SW480 (cell line): Measurements from ENCODE around the gene OR52H1.
"Not testable (repeated sequence)": the region's sequence is repeated elsewhere in the genome, so short reads cannot be mapped to it uniquely, and the experiment has no call there.

ENCODE experiments used
- DNase-seq: peaks from one replicate; pipeline ENCODE4 v3.0.0-alpha.2; 2016; ENCODE audit warnings: low spot score

The OR52H1 gene

GRCh38 chr11:5548440-5548839 is at the start of gene OR52H1:
Gene OR52H1 (minus strand): TSS chr11:5548540. CDS start chr11:5545505, 3,035 bp downstream.
- no peak for DNase-seq

DNA sequence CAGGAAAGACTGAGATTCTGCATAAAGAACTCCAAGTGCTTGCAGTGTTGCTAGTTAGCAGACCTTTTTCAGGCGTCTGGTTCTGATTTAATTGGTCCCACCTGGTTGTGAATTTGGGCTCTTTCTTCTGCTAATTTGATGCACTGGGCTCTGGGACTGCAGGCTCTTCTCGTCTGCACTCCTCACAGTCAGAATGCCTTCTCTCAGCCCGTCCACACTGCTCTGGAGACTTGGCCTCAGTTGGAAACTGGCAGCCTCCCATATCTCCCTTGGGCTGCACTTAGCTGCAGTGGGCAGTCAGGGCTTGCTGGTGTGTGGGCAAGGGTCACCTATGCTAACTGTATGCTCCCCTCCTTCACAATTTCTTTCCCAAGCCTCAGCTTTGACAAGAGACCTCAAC is 49.6 kb upstream of the OR52H1 start:
- no peak for DNase-seq

DNA sequence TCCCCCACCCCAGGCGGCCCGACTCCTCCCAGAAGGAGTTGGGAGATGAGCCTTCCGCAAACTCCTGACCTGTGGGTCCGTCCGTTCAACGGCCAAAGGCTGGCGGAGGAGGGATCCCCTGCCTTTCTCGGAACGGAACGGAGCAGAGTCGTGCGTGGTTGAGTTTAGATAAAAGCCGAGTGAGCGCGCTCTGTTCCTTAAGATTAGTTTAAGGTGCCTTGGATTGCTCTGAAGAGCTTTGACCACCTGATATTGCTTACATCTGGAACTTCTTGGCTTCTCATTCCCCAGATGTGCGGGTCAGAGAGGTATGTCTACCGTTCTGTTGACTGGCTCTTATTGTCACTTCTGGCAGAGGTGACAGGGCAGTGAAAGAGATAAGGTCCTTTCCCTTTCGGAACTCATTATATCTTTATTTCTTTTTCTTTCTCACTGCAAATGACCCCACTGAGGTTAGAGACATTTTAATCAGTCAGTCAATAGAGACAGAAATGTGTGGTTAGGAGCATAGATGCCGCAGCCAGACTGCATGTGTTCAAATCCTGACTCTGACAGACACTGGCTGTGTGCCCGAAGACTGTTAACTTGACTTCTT is 48.4 kb upstream of the OR52H1 start, which contains the start of gene TRIM6:
Gene TRIM6 (plus strand): TSS at position 31 of the 595 bp plus-strand sequence. CDS start 261 bp downstream, at position 292.
- no peak for DNase-seq

DNA sequence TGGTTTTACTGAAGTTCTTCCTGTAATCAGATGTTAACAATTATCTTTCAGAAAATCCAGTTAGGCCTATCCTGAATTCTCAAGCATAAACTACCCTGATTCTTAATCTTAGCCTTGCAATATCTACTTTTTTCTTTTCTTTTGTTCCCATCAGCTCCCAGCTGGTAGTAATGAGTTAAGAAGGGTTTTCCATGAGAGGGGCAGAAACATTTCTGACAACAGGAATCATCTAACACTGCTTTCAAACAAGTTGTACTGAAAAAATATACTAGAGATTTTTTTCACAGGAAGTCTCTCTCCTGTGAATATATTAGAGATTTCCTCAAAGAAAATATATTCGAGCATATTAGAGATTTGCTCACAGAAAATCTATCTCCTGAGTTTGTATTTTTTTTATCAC is 44.8 kb upstream of the OR52H1 start:
- no peak for DNase-seq

DNA sequence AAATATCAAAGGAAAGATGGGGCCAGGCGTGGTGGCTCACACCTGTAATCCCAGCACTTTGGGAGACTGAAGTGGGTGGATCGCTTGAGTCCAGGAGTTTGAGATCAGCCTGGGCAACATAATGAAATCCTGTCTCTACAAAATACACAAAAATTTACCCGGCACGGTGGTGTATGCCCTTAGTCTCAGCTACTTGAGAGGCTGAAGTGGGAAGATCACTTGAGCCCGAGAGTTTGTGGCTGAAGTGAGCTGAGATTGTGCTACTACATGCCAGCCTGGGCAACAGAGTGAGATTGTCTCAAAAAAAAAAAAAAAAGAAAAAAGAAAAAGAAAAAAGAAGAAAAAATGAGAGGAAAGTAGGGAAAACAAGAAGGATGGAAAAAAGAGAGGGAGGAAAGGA is 44.3 kb upstream of the OR52H1 start:
- DNase-seq: no peak

GRCh38 chr11:5591613-5592012 is 43.3 kb upstream of the OR52H1 start:
- DNase-seq: no peak

GRCh38 chr11:5589906-5590305 is 41.6 kb upstream of the OR52H1 start:
- not testable (repeated sequence) for DNase-seq

DNA sequence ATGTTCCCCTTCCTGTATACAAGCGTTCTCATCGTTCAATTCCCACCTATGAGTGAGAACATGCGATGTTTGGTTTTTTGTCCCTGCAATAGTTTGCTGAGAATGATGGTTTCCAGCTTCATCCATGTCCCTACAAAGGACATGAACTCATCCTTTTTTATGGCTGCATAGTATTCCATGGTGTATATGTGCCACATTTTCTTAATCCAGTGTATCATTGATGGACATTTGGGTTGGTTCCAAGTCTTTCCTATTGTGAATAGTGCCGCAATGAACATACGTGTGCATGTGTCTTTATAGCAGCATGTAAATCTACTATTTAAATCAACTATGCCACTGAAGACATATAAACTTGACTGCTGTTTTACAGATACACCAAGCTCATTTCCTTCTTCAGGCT is 36.1 kb upstream of the OR52H1 start:
- not testable (repeated sequence) for DNase-seq

- no peak for DNase-seq
These were observed 32.7 kb upstream of the OR52H1 start for GRCh38 chr11:5581014-5581413.

GRCh38 chr11:5580577-5580976 is 32.2 kb upstream of the OR52H1 start, which contains the start of gene OR52B6:
Gene OR52B6 (plus strand): TSS chr11:5580877. CDS start chr11:5580877, 0 bp downstream.
- DNase-seq: no peak

GRCh38 chr11:5577101-5577500 is 28.8 kb upstream of the OR52H1 start:
- no peak for DNase-seq

GRCh38 chr11:5575152-5575551 is 26.8 kb upstream of the OR52H1 start:
- no peak for DNase-seq

DNA sequence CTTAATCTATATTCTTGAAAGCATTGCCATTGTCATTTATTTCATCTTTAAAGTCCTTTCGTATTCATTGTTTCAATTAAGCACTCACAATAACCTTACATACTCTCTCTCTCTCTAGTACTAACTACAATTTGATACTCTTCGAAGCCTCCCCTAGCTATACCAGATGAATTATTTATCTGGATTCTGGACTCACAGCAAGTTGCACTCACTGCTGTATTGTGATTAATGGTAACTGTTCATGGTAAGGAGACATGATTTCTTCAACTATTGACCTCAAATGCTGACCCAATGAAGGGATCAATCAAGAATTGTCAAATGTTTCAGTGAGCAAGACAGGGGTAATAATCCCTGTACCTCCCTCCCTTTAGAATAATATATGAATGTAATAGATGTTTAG is 26.3 kb upstream of the OR52H1 start:
- no peak for DNase-seq

DNA sequence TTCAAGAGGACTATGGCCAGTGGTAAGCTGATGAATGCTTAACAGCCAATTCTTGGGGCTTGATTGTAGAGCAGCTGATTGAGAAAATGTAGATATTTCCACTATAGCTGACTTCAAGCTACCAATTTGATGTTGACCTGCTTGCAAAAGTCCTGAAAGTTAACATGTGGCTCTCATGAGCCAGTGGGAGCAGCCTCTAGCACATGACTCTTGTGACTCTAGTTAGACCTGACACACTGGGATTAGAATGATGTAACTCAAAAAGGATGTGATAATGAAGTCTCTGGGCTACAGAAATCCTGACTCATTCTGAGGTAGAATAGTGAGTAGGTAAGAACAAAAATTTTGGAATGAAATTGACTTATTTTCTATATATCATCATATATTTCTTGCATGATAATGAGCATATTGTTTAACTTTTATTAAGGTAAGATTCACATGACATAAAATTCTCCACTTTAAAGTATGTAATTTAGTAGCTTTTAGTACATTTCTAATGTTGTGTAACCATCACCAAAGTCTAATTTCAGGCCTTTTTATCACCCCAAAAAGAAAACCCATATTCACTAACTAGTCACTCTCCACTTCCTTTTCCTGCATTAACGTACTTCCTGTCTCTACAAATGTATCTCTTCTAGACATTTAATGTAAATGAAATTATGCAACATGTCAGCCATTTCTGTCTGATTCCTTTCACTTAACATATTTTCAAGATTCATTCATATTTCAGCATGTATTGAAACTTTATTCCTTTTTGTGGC is 16.1 kb upstream of the OR52H1 start:
- DNase-seq: no peak

DNA sequence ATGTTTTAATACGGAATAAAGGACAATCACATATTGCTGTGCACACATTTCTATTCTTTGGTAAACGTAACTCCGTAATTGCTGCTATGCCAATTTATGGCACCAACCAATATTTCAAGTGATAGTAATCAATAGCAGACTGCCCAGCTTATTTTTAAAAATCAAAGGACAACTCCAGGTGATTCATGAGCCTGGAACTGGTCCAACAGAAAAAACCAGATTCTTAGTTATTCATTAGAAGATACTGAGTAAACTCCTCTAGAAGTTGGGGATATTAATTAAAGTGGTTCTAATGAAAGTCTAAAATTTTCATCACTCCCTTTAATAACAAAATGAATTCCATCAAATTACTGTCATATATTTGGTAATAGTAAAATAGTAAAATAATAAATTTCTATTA is 9.4 kb upstream of the OR52H1 start:
- DNase-seq: no peak

- DNase-seq: no peak
These were observed 8.4 kb upstream of the OR52H1 start for GRCh38 chr11:5556596-5557188.

GRCh38 chr11:5553343-5553742 is 5.0 kb upstream of the OR52H1 start:
- DNase-seq: peak; percentile 11

- DNase-seq: peak; percentile 22
These were observed 2.2 kb upstream of the OR52H1 start for GRCh38 chr11:5550440-5551095.

DNA sequence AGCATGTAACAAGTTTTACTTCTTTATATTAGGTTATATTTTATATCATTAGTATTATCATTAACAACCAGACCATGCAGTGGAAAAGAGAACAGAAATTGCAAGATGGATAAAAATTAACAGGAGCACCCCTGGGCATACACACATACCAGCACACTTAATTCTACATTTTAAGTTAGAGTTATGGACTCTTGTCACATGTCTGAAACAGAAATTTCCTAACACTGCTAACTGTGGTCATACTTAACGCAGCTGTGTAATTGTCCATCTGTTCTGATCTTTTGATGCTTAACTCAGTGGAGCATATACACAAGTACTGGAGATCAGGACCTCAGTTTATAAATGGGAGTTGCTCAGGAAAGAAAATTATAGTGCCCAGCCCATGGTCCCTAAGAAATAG is 358 bp downstream of the OR52H1 start:
- no peak for DNase-seq

DNA sequence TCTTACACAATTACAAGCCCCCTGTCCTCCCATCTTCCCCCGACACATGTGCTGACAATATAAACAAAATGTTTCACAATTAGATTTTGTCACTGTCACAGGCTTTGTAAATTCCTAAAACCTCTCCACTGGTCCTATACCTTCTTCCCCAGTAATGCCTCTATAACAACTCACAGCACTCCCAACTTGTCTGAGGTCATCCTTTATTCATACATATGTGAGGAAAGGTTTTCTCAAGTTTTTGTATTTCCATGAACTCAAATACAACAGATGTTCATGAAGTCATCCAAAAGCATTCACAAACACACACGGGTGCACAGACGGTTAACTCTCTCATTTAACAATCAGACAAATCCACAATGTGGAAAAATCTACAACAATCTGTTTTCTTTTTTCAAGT is 1.9 kb downstream of the OR52H1 start:
- DNase-seq: no peak

DNA sequence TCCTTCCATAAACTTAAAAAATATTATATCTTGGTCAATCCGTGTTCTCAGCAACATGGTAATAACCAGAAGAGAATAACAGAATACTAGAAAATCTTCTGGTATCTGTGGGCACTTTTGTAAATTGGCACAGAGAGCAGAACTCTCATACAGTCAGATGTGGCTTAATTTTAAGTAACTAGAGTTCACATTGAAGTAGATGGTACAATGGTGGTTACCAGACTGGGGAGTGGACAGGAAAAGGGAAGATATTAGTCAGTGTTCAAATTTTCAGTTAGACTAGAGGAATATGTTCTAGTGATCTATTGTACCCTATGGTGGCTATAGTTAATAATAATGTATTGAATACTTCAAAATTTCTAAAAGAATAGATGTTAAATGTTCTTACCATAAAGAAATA is 6.9 kb downstream of the OR52H1 start:
- no peak for DNase-seq

- no peak for DNase-seq
These were observed 11.9 kb downstream of the OR52H1 start for GRCh38 chr11:5536482-5536881.

- no peak for DNase-seq
These were observed 14.3 kb downstream of the OR52H1 start for GRCh38 chr11:5534046-5534445.
